GM19240 (cell line): ENCODE data around the gene LHFPL5.

ENCODE experiments used
- DNase-seq: peaks from one replicate; pipeline ENCODE4 v3.0.0; 2011; ENCODE audit warnings: low spot score; ENCODE audit not compliant: insufficient read length

LHFPL5 gene

DNA sequence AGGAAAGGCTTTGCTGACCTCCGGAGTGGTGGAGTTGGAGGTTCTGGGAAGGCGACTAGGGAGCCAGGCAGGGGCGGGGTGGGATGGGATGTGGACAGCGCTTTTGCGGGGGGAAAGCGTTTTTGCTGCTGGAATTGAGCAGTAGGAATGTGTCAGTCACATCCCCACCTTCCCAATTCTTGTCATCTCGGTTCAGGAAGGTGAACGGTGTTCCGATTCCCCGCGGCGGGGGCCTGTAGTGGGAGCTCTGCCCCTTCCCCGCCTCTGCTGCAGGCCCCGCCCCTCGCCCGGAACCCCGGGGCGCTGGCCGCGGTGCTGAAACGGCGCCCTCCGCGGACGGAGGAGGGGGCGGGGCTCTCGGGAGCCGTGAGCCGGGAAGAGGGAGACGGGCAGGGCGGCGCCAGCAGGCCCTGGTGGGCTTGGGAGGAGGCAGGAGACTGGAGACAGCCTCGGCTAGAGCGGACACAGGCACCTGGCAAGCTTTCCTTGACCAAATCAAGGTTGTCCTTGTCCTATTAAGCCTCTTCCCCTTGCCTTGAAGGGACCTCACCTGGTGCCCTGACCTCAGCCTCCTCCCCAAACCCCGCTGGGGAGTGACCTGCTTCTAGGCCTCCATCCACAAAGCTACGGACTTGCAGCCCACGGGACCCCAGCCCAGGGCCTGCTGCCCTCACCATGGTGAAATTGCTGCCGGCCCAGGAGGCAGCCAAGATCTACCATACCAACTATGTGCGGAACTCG is at the start of gene LHFPL5:
Gene LHFPL5, plus strand, starts transcription at position 357 of the 741 bp plus-strand sequence. Its CDS starts 319 bp downstream, at position 676.
- peak; percentile 63 for DNase-seq

DNA sequence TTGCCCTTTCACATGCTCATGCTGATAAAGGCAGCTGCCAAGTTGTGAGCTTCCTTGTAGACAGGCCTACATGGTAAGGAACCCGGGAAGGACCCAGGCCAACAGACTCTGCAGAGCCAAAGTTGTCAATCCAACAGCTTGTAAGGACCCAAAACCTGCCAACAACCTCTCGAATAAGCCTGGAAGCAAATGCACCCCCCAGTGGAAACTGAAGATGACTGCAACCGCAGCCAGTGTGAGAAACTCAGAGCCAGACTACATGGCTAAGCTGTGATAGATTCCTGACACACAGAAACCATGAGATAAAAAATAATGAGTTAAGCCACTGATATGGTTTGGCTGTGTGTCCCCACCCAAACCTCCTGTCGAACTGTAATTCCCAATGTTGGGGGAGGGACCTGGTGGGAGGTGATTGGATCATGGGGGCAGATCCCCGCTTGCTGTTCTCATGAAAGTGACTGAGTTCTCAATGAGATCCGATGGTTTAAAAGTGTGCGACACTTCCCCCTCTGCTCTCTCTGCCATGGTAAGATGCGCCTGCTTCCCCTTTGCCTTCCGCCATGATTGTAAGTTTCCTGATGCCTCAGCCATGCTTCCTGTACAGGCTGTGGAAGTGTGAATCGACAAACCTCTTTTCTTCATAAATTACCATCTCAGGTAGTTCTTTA is 47.6 kb upstream of the LHFPL5 start:
- DNase-seq: peak; percentile 32

DNA sequence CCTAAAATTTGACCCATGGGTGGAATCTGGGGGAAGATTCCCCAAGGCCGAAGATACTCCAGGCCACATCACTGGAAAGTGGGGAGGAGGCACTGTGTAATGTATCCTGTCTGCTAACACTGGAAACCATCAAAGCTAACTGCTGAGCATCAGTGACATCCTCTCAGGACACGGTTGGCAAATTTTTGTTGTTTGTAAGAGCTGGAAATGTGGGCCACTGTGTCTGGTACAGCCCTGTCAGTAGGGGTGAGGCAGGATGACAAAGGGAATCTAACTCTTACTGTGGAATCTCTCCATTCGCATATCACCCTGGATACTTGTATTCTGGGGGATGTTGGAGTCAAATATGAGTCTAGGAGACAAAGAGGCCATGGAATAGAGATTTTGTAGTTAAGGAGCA is 45.7 kb upstream of the LHFPL5 start:
- no peak for DNase-seq

DNA sequence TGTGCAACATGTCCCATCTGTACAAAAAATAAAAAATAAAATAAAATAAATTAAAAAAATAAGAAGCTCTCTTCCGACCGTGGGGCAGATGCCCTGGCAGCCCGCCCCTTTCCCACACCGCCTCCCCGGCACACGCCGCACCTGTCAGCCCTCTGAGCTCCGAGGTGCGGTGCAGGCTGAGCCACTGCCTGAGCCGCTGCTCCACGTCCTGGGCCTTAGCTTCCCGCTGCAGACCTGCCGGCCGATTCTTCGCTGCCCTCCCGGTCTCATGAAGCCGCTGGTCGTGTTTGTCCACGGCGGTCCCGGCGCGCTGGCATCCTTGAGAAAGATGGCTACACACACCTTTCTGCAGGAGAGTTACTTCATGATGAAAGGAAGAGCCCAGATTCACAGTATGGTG is 39.4 kb upstream of the LHFPL5 start:
- DNase-seq: no peak

DNA sequence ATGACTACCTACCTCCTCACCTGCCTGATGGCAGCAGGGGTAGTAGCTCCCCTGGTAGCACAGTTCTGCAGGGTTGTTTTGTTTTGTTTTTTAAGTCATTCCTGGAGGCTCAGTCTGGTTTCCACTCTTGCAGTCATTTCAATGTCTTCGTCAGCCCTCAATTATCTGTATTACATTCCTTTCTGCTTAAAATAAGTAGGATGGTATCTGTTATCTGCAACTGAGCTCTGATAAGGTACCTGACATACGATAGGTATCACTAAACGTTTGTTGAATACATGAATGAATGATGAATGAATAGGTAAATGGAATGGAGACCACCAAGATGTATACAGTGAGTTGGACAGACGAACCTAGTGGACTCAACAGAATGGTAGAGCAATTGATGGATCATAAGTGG is 35.9 kb upstream of the LHFPL5 start:
- DNase-seq: no peak

DNA sequence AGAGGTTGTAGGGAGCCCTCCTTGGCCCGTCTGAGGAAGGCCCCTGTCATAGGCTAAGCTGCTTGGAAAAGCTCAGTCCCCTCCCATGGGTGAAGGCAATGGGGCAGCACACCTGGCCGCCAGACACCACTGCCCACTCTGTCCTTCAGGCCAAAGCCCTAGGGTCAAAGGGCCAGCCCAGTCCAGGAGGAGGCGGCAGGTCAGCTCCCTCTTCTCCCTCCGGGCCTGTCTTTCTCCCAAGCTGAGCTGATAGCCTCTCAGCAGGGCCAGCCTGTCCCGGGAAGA is 33.9 kb upstream of the LHFPL5 start:
- no peak for DNase-seq

DNA sequence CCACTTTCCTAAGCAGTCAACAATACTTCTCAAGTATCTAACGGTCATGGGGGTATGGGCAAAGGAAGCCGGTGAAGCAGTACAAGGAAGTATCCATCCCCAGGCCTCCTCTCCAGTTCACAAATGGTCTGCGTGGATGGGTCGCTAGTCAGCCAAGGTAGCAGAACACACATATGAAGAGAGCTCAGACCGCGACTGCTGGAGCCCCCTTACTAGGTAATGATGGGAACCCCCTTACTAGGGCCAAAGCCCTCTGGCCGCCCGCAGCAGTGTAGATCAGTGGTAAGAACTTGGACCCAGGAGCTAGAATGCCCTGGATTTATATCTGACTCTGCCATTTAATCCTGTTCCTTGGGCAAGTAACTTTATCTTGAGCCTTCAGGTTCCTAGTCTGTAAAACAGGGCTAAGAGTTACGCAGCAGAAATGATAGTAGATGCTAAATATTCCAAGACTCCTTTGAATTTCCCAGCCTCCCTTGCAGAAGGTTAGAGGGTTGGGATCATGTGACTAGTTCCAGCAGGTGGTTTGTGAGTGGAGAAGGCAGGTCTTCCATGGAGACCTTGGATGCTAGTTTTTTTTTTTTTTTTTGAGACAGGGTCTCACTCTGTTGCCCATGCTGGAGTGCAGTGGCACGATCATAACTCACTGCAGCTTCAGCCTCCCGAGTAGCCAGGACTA is 30.9 kb upstream of the LHFPL5 start:
- no peak for DNase-seq

DNA sequence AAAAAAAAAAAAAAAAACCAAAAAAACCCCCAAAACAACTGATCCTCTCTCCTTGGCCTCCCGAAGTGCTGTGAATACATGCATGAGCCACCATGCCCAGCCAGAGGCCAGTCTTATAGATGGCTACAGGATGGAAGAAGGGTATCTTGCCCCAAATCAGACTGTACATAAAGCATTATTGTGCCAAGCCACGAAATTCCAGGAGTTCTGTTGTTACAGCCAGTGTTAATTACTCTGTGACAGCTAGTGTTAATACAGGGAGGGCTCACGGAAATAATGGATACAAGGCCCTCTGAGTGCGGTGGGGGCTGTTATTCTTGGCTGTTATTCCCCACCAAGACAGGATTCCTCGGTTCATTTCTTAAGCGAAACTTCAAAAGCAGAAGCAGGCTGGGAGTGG is 30.1 kb upstream of the LHFPL5 start:
- no peak for DNase-seq

DNA sequence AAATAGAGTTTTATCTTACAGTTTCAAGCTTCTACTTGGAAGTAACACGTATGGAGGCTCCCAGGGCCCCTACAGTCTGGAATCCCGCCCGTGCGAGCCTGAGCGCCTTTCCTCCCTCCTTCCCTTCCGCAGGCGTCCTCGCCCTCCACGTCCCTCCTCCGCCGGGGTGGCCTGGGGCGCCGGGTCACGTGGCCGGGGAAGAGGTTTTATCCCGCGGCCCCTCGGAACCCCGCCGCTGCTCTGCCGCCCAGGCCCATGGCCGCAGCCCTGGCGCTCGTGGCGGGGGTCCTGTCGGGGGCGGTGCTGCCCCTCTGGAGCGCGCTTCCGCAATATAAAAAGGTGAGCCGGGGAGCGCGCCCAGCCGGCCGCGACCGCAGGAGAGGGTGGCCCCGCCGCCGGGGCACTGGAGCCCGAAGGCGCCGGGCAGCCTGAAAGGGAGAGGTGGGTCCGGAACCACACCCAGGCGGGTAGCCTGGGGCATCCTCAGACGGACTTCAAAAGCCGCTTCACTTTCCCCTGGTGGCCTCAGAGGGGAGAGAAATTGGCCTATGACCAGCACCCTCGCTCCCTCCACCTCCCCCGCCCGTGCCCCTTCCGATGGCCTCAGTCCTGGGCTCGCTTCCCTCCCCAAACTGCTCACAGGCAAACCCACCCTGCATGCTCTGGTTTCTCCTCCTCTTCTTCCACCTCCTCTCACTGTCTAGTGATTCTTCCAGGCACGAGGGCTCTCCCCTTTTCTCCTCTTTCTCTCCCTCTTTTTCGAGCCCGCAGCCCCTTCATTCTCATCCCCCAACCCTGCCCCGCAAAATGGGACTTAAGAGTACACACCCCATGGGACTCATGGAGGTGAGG is 28.6 kb upstream of the LHFPL5 start, which contains the start of gene CLPSL2:
Gene CLPSL2, plus strand, starts transcription at position 235 of the 852 bp plus-strand sequence. Its CDS starts 21 bp downstream, at position 256.
- DNase-seq: no peak

DNA sequence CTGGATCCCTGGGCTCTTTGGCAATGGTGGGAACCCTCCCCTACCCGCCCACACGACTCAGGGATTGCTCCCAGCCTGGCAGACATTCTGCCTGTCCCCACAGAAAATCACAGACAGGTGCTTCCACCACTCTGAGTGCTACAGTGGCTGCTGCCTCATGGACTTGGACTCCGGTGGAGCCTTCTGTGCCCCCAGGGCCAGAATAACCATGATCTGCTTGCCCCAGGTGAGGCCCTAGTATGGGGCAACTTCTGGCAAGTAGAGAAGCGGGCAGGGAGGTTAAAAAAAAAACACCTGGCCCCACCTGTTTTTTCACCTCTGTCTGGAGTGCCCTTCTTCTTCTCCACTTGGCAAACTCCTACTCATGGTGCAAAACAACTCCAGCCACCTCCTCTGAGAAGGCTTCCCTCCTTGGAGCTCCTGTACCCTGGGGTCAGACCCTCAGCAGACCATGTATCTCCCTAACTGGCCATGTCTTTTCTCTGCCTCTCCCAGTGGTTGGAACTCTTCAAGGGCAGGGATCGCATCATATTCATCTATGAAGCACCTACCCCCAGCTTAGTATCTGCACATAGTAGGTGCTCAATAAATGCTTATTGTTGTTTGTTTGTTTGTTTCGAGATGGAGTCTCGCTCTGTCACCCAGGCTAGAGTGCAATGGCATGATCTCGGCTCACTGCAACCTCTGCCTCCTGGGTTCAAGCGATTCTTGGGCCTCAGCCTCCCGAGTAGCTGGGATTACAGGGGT is 27.6 kb upstream of the LHFPL5 start:
- no peak for DNase-seq

DNA sequence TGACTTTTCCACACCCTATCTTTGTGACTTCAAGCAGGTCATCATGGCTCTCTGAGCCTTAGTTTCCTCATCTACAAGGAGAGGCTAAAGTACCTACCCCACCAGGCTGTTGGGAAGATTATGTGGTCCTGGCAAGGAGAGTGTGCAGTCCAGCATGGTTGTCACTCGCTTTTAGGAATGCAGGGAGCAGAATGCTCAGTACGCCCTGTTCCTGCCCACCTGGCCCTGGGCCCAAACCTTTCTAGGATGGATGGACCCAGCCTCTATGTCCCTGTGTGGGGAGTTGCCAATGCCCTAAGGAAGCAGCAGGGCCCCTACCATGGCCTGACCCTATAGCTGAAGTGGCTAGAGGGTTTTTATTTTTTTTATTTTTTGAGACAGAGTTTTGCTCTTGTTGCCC is 26.7 kb upstream of the LHFPL5 start:
- DNase-seq: no peak

DNA sequence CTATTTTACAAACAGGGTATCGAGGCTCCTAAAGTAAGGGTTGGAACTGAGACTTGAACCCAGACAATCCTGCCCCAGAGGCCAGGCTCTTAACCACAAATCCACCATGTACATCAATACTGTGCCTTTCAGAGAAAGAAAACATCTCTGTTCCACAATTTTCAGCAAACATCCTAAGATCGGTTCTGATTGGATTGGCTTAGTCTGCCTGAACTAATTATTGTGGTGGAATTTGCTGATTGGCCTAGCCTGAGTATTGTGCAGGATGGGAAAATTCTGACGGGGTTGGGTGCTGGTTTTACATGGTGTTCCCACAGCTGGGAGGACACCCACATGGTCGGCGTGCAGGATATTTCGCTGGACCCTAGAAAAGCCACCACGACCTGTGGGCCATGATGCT is 24.4 kb upstream of the LHFPL5 start, which contains the start of gene CLPSL1:
Gene CLPSL1, plus strand, starts transcription at position 301 of the 400 bp plus-strand sequence. Its CDS starts 92 bp downstream, at position 393.
- no peak for DNase-seq

DNA sequence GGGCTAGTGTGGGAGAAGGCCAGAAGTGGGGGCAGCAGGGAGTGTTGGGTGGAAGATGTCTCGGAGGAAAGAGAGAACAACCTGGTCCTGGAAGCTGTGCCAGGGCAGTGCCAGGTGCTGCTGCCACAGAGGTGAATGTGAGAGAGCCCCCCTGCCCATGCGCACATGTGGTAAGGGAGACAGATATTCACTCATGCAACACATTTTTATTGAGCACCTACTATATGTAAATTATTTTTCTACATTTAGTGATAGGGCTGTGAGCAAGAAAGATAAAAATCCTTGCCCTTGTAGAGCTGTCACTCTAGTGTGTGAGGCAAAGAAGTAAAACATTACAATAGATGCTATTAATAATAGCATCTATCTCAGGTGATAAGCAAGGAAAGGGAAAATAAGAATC is 23.9 kb upstream of the LHFPL5 start:
- DNase-seq: no peak

DNA sequence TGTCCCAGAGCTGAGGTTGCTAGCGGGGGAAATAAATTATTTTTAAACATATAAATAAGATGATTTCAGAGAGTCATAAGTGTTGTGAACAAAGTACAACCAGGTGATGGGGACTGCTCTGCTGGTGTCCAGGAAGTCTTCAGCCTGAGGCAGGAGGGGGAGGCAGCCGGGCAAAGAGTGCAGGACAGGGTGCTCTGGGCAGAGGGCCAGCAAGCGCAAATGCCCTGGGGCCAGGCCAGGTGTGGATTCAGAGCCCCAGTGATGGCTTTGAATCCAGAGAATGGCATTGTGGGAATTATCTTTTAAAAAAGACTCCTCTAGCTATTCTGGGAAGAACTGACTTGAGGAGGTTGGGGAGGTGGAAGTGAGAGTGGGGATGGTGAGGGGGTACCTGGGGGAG is 22.7 kb upstream of the LHFPL5 start:
- DNase-seq: no peak

DNA sequence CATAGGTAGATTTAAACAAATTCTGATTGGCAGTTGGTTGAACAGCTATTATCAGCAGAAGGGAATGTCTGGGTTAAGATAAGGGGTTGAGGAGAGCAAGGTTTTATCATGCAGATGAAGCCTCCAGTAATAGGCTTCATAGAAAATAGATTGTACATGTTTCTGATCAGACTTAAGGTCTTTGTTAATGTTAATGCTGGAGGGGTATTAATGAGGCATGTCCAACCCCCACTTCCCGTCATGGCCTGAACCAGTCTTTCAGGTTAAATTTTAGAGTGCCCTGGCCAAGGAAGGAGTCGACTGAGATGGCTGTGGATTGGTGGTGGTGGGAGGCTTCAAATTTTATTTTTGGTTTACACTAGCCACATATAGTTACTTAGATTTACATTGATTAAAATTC is 21.0 kb upstream of the LHFPL5 start:
- DNase-seq: no peak

DNA sequence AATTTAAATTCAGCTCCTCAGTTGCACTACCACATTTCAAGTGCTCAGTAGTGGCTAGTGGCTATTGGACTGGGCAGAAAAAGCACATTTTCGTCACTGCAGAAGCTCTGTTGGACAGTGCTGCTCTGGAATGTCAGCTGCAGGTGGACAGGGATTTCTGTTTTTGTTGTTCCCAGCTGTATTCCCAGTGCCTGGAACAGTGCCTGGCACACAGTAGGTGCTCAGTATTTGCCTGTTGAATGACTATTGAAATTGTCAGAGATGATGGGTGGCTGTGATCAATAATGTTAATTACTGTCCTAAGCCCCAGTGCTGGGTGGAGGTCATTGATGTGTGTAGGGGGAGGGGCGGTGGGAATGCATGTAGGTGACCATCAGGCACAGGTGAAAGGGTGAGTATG is 18.9 kb upstream of the LHFPL5 start:
- DNase-seq: no peak

DNA sequence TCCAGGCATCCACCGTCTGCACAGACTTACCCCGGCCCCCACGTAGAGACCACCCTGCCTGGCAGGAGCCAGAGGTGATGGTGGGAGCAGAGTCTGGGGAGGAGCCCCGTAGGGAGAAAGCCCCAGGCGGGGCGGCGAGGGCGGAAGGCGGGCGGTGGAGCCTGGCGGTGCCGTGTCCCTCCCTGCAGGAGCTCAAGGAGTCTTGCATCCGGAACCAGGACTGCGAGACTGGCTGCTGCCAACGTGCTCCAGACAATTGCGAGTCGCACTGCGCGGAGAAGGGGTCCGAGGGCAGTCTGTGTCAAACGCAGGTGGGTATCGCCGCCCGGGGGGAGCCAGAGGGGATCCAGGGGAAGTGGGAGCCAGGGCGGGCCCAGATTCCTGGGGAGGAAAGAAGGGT is 18.3 kb upstream of the LHFPL5 start:
- no peak for DNase-seq

DNA sequence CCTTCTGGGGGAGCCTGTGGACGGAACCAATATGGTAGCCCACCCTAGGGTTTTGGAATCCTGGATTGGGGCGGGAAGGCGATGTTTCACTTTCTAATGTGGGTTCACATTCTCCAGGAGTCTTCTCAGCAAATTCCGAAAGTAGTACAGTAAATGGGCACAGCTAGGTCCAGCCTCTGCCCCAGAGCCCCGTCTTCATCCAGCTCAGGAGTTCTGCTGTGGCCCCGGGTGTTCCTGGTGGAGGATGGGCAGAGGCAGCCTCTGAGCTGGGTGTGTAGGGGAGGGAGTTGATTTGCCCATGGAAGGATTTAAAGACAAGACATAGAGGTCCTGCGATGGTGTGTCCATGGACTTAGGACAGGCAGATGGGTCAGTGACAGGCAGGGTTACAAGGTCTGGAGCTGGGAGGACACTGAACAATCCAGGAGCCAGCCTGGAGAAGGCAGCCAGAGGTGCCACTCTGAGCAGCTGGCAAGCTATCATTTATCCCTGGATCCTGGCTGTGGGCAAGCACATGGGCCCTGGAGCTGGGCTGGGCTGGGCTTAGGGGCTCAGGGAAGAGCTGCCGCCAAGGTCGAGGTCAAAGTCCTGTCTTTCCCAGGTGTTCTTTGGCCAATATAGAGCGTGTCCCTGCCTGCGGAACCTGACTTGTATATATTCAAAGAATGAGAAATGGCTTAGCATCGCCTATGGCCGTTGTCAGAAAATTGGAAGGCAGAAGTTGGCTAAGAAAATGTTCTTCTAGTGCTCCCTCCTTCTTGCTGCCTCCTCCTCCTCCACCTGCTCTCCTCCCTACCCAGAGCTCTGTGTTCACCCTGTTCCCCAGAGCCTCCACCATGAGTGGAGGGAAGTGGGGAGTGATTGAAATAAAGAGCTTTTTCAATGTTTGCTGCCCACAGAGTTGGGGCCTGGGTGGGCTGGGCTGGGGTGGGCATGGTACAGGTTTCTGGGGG is 17.6 kb upstream of the LHFPL5 start:
- no peak for DNase-seq

DNA sequence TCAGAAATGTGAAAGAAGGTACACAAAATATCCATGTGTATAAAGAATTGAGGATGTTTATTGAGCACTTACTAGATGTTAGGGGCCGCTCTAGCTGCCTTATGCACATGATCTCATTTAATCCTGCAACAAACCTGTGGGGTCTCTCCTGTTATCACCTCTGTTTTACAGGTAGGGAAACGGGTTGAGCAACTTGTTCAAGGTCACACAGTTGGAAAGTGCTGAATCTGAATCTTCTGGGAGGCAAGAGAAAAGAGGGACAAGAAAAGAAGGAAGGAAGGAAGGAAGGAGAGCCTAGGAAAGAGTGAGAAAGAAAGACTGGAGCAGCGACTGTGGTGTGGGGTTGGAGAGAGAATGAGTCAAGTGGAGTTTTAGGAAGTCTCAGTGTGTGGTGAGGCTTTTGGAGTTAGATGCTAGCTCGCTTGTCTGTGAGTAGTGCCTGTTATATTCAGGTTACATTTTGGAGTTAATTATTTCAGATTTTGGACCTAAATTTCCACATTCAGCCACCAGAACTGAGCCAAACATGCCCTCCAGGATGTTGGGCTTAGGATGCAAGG is 16.6 kb upstream of the LHFPL5 start:
- no peak for DNase-seq
